SW480 (cell line): ENCODE measurements around the gene ARHGAP45.
A peak's percentile ranks its signal among the peaks of the same experiment; 100 is the strongest.
"Not testable (repeated sequence)": the region's sequence is repeated elsewhere in the genome, so short reads cannot be mapped to it uniquely, and the experiment has no call there.

Experiments used
- DNase-seq: peaks from one replicate; pipeline ENCODE4 v3.0.0-alpha.2; 2016; ENCODE audit warnings: low spot score

The ARHGAP45 gene

DNA sequence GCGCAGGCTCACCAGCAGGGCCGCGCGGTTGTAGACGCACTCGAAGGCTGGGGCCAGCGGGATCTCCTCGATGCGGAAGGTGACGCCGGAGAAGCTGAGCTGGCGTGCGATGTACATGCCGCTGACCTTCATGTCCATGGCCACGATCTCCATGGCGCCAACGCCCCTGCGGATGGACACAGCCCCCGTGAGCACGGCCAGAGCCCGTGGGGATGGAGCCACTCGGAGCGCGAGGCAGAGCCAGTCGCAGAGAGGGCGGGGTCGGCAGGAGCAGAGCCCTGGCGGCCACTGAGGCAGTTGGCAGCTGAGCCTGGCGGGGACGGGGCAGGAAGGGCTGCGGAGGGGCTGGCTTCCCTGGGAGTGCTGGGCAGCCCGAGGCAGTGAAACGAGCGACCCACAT, 52.0 kb downstream of the ARHGAP45 start:
- no peak for DNase-seq

DNA sequence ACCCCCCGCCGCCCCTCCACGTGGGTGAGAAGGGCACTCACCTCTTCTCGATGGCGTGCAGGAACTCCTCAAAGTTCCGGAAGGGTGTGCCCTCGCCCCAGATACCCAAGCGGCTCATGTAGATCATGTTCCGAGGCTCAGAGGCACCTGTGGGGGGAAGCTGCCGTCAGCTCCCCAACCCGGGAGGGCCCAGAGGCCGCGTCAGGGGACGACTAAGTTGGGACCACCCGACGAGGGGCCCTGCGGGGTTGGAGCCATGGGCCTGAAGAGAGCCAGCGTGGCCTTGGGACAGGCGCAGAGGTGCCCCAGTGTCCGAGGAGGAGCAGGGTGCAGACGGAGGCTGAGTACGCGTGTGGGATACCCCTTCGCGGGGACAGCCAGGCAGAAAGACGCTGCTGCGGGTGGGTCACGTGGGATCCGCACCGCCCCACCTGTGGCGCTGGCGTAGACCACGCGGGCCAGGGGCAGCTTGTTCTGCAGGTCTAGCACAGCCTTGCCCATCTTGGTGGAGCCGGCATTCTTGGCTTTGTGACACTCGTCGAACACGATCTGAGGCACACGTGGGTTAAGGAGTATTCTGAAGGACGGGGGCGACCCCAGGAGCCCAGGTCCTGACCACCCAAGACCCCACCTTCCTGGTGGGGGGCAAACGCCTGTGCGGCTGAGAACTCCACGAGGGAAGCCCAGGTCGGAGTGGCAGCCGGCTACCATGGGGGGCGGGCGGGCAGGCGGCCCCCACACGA, 52.7 kb downstream of the ARHGAP45 start:
- no peak for DNase-seq

DNA sequence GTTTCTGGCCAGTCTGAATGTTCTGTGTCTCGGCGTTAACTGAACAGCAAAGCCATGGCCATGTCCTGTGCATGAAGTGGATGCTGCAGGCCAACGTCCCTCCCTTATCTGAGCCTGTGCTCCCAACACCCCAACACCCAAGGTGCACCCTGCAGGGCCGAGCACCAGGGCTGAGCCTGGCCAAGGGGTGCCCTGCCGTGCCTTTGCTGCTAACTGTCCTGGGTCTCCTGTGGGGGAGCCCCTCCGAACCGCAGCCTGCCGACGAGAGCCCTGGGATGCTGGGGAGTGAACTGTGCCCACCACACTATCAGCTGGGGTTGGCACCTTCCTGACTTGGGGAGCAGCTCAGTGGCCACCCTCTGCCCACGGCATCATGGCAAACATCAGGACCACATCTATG, 54.4 kb downstream of the ARHGAP45 start:
- no peak for DNase-seq

DNA sequence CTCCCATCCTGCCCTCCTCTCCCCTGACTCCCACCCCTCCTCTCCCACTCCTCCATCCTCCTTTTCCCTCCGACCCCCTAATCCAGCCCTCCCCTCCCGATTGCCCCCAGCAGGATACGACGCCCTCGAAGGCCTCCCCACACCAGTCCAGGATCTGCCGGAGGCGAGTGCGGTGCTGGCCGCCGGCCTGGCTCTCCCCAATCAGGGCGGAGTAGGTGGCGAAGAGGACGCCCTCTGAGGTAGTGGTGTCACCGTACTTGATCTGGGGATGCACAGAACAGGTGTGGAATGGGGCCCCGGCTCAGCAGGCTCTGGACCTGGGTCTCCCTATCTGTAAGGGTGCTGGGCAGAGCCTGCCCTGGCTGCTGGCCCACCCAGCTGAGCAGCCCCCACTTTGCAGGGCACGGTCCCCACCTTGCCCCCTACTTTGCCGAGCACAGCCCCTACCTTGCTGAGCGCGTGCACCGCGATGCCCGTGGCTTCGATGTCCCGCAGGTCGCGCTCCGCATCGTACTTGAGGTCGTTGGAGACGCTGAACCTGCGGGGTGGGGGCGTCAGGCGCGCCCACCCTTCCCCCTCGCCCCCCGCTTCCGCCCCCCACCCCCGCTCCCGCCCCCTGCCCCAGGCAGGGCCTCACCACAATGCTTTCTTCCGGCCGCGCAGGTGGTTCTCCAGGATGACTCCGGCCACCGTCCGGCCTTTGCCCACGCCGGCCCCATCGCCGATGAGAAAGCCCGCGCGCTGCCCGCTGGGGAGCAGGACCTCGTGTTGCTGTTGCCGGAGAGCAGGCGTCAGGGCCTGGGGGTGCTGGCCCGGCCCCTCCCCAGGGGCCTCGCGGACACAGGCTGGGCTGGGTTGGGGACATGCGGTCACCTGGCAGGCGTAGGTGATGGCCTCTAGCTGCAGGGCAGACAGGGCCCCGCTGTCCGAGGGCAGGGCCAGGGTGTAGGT, 55.3 kb downstream of the ARHGAP45 start:
- no peak for DNase-seq

DNA sequence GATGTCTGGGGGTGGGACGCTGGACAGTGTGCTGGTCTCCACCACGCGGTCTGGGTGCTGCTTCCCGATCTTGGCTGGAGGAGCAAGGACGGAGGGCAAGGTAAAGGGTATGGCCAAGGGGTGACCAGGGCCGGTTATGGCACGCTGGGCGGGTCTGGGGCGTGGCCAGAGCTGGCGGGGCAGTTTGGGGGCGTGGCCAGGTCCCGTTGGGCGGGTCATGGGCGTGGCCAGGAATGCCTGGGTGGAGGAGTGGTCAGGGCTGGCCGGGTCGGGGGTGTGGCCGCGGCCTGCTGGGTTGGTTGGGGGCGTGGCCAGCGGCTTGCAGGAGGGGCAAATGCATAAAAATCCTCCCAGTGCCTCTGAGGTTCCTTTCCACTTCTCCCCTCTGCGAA, 56.0 kb downstream of the ARHGAP45 start:
- peak; percentile 45 for DNase-seq

DNA sequence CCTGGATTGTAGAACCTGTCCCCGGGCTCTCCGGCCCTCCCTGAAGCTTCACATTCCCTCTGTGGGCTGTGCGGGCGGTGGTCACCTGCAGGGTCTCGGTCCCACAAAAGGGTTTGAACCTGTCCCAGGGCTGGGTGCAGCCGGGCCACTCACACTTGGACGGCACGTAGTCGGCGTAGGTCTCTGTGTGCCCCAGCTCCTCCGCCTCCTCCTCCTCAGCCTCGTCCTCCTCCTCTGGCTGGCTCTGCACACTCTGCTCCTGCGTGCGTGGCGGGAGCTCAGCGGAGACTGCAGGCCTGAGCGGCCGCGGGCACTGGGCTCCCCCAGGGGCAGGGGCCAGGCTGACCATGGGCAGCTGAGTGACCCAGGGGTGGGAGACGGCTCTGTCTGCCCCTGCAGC, 56.4 kb downstream of the ARHGAP45 start:
- no peak for DNase-seq

DNA sequence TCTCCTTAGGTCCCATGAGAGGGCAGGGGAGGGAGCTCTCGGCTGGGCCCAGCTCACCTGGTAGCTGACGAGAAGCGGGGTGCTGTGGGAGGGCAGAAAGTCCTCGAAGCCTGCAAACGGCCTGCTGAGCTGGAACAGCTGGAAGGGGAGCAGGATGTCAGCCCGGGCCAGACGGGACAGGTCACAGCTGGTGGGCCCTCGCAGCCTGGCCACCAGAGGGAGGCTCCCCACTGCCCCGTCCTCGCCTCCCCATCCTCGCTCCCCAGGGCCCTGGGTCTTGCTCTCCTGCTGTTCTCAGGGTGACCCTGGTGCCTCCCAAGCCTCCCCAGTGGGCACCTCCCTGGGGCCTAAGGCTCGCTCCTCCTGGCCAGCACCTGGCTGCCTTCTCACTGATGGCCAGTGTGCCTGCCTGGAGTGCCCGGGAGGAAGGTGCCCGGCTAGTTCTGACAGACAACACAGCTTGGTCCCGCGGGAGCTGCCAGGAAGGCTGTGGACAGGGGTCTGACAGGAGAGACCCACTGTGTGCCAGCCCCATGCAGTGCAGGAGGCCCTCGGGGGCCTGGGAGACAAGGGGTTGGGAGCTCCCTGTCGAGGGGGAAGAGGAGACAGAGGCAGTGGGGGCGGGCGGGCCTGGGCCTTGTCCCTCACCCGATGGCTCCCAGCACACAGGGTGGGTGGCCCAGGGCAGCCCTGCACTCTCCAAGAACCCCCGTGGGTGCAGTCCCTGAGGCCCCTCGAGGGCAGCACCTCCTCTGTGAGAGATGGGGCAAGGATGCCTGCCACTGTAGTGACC, 57.1 kb downstream of the ARHGAP45 start:
- DNase-seq = no peak

DNA sequence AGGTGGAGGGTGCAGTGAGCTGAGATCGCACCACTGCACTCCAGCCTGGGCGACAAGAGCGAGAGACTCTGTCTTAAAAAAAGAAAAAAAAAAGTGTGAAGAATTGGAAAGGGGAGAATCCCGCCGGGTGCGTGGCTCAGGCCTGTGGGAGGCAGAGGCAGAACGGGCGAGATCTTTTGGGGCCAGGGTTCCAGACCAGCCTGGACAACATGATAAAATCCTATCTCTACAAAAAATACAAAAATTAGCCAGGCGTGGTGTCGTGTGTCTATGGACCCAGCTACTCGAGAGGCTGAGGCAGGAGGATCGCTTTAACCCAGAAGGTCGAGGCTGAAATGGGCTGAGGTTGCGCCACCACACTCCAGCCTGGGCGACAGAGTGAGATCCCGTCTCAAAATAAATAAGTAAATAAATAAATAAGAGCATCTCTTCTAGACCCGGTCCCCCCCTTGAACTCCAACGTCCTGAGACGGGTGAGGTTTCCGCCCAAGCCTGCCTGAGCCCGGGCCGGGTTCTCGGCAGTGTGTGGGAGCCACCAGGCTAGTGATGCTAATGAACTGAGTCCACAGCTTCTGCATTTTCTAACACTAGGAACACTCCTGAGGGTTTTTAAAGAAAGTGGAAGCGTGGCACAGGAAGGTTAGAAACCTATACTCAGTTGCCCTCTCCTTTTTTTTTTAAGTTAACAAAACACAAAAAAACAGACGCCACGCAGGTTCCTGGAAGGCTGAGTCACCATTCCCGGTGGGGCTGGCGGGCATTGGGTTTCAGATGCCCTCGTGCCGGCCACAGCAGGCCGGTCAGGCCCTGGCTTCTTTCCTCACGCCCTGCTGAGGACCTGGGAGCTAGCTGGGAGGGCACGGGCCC, 58.9 kb downstream of the ARHGAP45 start:
- no peak for DNase-seq

DNA sequence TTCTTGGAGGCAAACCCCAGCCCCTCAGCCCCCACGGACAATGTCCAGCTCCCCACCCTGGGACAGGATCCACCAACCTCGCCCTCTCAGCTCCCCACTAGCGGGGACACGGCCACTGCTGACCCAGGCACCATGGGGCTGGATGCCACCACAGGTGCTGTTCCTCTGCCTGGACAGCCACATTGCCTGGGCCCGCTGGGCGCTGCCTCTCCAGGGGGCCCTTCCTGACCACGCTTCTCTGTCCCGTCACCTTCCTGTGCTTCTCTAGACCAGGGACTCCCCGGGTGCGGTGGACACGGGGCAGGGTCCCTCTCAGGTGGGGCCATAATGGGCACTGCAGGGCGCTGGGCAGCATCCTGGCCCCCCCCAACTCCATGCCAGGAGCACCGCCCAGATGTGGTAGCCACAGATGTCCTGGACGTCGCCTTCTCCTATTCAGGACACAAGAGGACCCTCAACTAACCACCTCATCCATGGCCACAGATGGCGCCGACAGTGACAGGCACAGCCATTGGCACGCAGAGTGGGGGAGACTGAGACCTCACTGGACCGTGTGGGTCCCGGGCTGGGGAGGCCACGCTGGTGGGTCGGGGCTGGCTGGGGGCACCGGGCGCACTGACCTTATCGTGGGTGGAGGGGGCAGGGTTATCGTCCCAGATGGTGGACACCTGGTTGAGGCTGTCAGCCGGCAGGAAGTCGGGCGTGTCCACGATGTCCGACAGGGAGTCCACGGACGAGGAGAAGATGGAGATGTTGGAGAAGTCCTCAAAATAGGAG, 60.2 kb downstream of the ARHGAP45 start:
- DNase-seq = no peak

DNA sequence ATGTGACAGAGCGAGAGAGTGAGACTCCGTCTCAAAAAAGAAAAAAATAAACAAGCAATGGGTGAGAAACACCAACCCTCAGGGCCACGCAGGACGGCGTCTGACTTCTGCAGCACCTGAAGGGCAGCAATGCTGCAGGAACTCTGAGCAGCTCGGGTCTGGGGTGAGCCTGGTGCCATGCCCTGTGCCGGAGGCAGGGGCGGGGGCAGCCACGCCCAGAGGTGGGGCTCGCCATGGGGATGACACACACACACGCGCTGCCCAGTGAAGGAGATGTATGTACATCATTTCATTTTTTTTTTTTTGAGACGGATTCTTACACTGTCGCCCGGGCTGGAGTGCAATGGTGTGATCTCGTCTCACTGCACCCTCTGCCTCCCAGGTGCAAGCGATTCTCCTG, 61.1 kb downstream of the ARHGAP45 start:
- DNase-seq = no peak

DNA sequence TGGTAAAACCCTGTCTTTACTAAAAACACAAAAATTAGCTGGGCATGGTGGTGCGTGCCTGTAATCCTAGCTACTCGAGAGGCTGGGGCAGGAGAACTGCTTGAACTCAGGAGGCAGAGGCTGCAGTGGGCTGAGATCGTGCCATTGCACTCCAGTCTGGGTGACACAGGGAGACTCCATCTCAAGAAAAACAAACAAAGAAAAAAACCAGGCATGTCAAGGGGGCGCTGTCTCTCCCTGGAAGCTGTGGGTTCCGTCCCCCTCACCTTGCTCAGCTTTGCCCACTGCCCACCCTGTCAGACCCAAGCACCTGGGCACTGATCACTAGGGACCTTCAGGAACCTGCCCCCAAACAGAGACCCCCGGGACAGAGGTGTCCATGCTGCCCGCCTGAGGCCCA, 62.1 kb downstream of the ARHGAP45 start:
- DNase-seq = not testable (repeated sequence)

DNA sequence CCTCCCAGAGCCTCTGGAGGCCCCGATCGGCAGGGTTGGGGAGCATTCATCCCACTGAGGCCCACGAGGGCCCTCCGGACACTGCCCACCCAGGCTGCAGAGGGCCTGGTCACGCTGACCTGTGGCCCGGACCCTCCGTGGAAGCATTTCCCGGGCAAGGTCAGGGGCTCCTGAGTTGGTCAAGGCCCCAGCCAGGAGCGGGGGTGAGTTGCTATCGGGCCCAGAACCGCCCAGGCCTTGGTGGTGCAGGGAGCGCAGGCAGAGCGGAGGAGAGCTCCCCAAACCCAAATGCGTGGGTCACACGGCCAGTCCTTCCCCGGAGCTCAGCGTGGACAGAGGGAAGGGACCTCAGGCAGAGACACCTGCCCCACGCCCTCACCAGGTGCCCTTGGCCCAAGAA, 62.6 kb downstream of the ARHGAP45 start:
- DNase-seq = no peak

DNA sequence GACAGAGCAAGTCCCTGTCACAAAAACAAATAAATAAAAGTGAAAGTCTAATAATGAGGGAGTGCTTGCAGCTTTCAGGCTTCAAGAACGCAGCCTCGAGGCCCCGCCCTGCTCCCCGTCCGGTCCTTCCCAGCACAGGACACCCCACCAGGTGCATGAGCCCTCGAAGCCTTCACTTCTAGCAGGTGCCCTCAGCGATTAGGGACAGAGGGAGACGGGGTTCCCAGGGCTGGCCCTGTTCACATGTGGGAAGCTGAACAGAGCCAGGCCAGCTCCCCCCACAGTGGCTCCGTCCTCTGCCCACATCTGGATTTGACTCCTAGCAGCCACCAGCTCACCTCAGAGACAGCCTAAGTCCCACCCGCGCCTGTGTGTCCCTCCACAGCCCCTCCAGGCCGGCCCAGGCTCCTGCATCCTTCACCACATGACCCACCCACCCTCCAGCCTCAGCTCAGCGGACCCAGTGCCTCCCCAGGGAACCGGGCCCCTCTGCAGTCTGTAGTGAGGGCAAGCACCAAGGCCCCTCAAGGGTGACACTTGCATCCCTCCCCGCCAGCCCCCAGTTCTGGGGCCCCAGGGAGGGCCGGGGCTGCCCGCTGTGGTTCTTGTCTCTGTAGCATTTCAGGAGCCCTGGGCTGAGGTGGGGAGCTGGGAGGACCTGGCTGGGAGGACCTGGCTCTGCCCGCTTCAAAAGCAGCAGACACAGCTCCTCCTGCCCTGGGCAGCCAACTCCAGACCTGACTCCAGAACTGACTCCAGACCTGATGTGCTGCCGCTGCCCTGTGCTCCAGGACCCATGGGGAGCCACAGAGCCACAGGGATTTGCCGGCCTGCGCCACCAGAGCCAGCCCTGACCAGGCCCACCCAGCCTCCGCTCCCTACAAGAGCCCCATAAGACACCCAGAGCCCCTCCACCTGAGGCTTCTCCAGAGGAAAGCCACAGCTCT, 64.1 kb downstream of the ARHGAP45 start:
- DNase-seq = no peak

DNA sequence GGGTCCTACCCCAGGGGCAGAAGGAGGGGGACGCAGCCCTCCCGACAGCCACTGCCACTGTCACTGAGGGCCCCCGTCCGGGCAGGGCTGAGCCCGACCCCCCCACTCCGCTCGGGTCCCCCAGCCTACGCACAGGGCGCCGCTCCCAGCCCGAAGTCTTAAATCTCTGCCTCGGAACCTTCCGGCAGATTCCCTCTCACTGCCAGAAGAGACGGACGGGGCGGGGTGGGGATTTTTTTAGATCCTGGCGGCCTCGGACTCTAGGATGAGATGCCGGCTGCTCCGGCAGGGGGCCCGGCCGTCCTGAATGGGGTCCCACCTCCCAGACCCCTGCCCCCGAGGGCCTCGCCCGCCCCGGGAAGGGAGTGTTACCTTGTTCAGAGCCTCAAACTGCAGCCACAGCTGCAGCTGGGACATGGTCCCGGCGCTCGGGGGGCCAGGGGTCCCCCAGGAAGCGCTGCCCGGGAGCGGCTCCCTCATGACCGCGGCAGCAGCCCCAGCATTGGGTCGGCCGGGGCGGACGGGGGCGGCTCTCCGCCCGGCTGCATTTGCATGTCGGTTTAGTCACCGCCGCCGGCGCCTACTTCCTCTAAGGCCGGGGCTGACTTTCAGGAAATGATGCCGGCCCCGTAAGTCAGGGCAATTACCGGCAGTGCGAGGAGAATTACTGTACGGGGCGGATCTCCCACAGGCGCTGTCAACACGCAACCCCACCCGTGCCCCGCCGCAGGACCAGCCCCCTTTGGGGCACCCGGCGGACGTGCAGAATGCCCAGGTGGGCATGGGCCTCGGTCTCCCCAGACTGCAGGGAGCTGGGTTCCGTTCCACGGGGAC, 65.0 kb downstream of the ARHGAP45 start:
- peak; percentile 63 for DNase-seq

DNA sequence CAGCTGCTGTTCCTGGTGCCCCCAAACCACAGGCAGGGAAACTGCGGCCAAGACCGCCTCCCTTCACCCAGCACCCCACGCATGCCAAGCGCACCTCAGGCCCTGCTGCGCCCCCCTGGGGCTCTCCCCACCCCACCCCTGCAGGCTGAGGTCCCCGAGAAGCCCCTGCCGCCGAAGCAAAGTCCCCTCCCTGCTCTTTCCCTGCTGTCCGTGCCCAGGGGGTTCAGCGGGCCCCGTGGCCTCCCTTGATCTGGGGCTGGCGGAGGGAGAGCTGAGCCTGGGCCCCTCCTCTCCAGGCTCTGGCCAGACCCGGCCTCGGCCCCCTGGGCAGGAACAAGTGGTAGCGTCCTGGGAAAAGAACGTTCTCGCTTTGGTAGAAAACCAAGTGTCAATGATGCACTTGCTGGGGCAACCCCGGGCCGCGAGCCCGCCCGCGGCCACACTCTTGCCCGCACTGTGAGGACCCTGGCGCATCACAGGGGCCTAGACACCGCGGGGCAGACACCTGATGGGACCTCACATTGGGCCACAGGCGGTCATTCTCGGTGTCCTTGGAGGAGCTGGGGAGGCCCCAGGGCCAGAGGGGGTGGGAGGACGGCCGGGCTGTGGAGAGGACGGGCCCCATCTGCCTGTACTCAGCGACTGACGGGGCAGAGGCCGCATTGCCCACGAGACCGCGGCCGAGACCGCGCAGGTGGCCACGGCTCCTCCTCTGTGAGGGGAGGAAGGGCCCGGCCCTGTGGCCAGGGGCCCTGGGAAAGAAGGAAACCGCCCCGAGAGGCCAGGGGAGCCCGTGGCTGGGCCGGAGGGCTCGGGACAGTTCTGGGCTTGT, 65.8 kb downstream of the ARHGAP45 start:
- no peak for DNase-seq

DNA sequence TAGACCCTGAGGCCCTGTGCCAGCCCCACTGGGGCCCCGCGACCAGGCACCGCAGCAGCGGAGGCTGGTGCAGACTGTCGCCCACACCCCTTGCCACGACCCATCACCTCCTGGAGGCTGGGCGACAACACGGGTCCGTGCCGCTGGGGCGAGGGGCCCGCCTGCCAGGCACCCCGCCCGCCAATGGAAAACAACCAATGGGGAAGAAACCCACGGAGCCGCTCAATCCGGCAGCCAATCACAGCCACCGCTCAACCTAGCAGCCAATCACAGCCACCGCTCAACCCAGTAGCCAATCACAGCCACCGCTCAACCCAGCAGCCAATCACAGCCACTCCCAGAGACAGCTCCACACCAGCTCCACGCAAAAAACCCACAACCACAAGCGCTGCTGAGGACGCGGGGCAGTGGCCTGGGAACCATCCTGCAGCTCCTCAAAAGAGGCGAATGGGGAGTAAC, 66.5 kb downstream of the ARHGAP45 start:
- DNase-seq = no peak

DNA sequence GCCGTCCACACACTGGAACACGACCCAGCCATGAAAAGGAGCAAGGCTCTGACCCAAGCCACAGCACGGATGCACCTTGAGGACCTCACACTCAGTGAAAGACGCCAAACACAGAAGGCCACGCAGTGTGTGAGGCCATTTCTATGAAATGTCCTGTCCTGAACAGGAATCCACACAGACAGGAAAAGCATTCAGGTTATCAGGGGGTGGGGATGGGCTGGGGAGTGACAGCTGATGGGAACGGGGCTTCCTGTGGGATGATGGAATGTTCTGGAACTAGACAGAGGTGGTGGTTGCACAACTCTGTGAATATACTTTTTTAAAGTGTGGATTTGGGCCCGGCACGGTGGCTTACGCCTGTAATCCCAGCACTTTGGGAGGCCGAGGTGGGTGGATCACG, 67.5 kb downstream of the ARHGAP45 start:
- no peak for DNase-seq

DNA sequence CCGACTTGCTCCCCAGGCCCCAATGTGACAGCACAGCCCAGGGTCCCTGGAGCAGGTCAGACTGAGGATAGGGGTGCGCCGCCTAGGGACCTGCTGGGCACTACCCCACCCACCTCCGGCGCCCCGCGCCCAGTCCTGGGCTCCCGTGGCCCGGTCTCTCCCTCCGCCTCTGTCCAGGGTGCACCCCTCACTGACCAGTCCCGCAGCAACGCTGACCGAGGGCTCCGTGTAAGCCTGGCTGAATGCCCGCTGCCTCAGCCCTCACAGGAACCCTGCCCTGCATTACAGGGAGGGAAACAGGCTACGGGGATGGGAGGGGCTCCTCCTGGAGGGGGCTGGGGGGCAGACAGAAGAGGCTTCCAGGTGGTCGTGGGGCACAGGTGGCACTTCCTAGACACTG, 68.5 kb downstream of the ARHGAP45 start:
- no peak for DNase-seq
